Left cardiac atrium (tissue), 4 donors: Measurements from ENCODE around the gene PLEKHA7. TPM values are rescaled to one million over a fixed set of nuclear protein-coding genes. Genes with fewer than 3 reads are reported as not detected.
"Not testable (repeated sequence)": the region's sequence is repeated elsewhere in the genome, so short reads cannot be mapped to it uniquely, and the experiment has no call there.

Source experiments
- ATAC-seq, 2 donors: fragments of 200-7000 bp; cut with Tn5 transposase; one replicate each; pipeline ENCODE4 v1.9.1; 2020; ENCODE audit warnings: mild to moderate bottlenecking in 2 of 2, moderate library complexity in 2 of 2
- DNase-seq: peaks from one replicate; pipeline ENCODE4 v3.0.0-alpha.2; 2020
- intact Hi-C, 2 donors: fragments of 100-400 bp; cut with DNase I; formaldehyde crosslinking; loops; one replicate each; pipeline versions ENCODE4 v1.14.1 to v1.15.1; 2022 to 2023
- total RNA-seq, 2 donors: library from RNA; stranded (reverse); fragmentation: NEBNext Ultra II Directional; extraction: Animal tissue kit (Norgen Biotek cat#: 25700); gene quantifications; one replicate each; pipeline ENCODE4 v1.2.1, GENCODE V29; 2021
- donor health status: DM: no; HTN: yes; CAD: no.
- donor health status: DM: no; HTN: yes; CAD: no; lungs with severe emphysema.
- donor health status: DM: yes; HTN: yes; CAD: no.
- donor health status: Dilated cardiomyopathy.

The PLEKHA7 gene
- total RNA-seq, 2 donors from 2014 or later, result 23.6 to 31.1 TPM

DNA sequence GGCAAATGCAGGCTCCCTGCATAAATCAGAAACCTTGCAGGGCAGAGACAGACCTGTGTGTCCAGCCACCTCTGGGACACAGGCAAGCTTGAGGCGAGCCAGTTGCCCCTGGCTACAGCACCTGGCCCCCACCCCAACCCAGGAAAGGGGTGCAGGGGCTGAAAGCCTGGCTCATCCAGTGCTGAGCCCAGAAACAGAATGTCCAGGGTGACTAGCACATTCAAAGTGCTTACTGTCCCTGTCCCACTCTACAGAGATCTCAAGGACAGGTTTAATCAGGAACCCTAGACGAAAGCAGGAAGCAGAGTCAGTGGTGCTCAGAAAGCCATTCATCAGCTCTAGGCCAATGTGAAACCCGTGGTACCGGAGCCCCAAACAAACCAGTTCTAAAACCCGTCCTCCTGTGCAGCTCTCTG is 31.9 kb downstream of the PLEKHA7 start:
- intact Hi-C loops, result no loop called here
- ATAC-seq (no peak), DNase-seq (no peak)

DNA sequence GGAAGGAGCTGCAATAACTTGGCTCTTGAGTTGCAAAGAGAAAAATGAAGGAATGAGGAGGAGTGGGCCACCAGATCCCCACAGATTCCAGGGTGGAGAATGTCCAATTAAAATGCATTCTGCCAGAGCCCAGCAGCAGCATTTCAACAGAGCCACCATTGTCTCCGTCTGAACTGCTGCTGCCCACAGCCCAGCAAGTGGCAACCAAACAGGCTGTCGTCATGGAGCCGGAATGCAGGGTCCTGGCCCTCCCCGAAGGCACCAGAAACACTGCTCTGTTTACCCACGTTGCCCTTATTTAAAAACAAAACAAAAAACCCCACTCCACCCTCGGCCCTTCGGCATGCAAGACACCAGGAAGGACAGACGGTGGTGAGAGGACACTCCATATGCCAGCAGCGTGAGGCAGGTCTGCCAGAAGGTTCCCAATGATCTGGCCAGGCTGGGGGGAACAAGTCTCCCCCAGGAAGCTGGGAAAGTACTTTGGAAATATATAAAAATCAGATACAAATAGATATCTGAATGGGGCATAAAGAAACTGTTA is 32.5 kb downstream of the PLEKHA7 start:
- intact Hi-C loops, result no loop called here
- no peak for DNase-seq
- ATAC-seq, result peak; percentile 70 to 86

DNA sequence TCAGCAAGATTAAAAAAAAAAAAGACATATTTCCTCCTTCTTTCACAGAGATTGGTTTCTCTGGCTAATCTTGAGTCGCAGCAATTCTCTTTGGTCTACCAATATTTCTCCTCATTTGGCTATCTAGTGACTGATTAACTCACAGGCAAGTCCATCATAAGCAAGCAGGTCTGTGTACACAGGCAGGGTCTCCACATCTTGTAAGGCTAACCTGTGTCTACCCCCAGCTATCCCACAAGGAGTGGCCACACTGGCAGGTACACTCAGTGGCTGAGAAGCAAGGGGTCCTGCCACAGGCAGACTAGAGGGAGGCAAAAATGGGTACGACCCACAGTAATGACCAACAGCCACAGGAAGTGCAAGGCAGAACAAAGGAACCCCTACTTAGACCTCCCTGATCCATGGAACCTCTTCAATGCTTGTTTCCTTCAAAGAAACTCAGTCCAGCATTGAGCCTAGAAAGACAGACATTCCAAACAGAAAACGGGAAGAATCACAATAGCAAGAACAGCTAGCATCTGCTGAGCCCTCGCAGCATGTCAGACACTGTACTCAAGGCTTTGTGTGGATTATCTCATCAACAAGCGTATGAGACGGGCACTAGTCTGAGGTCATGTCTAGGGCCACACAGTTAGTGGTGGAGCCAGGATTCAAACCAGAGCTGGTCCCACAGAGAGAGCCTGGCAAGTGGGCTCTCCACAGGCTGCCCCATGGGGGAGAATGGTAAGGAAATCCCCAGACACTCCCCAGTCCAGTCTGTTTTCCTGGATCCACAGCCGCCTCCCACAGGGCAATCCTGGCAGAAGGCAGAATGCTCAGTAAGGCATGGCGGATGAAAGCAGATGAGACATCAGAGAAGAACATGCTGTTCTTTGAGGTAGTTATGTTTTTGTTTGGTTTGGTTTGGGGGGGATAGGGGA is 34.3 kb downstream of the PLEKHA7 start:
- intact Hi-C loops, result no loop called here

DNA sequence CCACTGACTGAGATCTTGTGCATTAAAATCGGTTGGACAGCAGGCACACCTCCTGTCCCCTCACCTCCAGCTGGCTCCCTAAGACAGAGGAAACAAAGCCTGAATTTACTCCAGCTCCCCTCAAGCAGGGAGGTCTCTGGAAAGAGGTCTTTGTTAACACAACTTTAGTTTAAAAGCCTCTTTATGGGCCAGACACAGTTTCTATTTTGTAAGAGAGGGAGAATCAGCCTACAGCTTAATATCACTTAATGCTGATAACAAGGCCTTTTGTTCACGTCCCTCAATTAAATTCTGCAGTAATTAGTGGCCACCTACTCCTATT is 36.3 kb downstream of the PLEKHA7 start:
- DNase-seq (no peak), ATAC-seq (no peak)
- intact Hi-C loops, result no loop called here

More for the DNA sequence above, 34.3 kb downstream of the PLEKHA7 start:
- DNase-seq (no peak), ATAC-seq (no peak)

DNA sequence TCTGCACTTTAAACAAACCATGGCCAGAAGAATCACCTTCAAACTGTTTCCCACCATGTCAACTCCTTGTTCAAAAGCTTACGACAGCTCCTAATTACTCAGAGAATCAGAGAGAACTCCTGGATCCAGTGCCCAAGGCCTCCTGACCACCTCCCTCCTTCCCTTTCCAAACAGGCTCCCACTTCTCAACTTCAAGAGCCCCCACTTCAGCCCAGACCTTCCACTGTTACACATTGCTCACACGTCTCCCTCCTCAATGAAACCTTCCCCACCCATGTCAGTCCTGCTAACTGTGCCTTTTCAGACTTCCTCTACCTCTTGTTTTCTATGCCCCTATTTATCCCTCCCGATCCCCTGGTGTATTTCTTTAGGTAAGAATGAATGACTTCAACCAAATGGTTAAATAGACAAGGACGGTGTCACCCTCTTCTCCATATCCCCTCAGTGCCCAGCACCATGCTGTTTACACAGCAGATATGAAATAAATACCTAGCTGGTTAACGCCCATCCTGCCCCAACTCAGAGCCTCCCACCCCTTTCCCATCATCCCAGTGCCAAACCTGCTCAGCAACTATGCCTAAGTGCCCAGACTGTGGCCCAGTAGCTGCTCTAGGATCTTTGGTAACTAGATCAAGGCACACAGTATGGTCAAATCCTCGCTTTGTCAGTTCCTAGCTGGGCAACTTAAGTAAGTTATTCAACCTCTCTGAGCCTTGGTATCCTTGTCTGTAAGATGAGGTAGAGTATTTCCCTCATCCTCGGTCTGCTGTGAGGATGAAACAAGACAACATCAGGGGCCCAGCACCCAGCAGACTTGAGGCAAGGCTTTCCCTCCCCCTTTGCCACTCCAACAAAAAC is 36.8 kb downstream of the PLEKHA7 start:
- intact Hi-C loops, result no loop called here
- DNase-seq (no peak), ATAC-seq (no peak)

DNA sequence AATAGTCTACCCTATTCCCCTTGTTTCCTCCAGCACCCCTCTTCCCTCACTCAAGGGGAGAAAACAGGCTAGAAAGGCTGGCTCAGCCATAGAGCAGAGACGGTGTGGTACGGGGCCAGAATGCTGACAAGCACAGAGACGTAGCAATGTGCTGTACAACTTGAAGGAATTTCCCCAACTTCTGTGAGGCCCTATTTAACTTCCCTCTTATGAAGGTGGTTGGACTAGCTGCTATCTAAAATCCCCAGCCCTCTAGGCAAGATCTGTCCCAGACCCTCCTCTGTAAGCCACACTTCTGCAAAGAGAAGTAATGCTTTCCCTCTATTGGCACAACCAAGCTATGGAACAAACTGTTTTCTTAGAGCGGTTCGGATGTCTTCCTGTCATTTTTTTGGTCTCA is 37.8 kb downstream of the PLEKHA7 start:
- ATAC-seq (no peak), DNase-seq (no peak)
- intact Hi-C loops, result no loop called here

DNA sequence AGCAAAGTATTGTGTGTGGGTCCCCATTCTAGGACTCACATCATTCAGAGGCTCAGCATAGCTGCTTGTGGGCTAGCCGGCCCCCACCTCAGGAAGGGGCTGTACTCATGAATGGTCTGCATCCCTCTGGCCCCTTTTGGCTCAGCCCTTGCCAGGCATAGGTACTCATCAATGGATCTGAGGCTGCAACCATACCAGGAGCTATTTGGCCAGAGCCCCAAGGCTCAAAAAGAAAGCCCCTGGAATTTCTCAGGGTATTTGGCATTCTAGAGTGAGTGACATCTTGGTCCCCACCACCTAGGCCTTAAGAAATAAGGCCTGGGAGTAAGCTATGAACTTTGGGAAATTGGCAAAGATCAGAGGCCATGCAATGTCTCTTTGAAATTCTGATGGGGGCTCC is 38.3 kb downstream of the PLEKHA7 start:
- DNase-seq, result no peak
- intact Hi-C loops, result no loop called here
- no peak for ATAC-seq

DNA sequence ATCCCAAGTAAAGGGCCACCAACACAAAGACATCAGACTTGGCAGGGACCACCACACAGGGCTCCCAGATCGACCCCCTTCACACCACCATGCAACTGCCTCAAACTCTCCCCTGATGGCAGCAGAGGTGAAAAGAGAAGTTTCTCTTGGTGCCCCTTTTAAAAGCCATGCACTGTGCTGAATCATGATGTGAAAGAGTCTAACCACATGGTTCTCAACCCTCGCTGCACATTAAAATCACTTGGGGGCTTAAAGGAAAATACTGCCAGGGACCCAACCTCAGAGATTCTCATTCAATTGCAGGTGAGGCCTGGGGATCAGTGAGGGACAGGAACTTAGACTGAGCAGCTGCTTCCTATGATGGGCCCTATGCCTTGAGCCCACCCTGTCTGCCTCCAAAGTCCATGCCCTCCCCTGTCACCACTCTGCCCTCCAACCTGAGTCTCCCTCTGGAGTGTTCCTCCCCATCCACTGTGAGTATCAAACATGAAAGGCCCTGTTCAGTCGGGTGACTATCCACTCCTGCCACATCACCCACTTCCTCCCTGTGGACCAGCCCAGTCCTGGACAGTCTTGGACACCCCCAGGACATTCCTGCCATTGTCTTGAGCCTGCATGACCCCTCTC is 40.8 kb downstream of the PLEKHA7 start:
- DNase-seq (no peak), ATAC-seq (no peak)
- intact Hi-C loops, result no loop called here

DNA sequence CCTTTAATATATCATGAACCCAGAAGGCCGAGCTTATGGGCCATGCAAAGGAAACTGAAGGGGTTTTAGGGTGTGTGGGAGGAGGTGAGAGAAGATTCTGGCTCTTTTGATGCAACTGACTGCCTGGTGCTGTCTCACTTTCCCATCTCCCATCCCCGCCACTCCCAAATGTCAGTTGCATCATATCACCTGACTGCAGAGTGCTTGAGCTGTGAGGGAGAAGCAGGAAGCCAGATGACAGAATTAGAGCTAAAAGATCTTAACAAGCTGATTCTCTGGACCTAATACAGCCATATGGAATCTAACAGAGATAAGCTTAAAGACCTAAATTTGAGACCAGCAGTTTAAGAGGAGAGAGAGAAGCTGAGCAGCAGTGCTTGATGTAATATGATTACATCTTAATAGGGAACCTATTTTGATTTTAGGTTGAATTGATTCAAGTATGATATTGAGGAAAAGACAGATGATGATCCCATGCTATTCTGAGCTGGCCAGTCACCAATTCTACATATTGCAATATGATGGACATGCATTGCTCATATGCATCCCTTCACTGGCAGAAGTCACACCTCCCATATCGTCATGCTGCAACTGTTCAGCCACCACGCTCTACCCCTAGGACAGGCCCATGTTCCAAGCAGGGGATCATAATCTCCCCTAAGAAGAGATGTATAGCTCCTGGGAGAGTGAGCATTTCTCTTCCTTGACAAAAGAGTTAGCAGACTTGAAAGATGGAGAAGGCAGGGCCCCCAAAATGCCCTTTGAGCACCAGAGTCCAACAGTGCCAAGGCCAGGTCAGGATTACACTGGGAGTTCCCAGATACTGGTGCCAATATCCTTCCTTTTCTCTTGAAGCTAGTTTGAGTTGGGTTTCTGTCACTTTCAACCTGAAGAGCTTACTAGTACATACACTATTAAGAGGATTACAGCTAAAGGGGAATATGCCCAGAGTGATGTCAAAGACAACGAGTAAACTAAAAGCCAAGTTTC is 44.9 kb downstream of the PLEKHA7 start:
- peak in 1 of 2 donors; percentile 24 for ATAC-seq
- intact Hi-C loops, result no loop called here
- no peak for DNase-seq

DNA sequence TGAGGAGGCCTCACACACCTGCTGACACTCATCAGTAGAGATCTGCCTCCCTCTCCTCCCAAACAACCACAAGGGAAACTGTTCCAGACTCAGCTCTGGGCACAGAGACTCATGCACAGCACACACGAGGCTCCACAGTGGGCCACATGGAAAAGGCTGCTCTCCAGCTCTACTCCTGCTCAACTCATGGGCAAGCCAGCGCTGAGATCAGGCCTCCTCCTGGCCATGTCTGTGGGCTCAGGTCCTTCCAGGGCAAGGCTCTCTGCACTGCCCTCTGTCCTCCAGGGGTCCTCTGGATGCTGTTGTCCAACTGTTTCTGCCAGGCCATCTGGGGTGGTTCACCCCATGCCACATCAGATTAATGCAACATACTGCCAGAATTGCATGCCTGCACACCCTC is 46.0 kb downstream of the PLEKHA7 start:
- DNase-seq (no peak), ATAC-seq (no peak)
- intact Hi-C loops, result no loop called here

DNA sequence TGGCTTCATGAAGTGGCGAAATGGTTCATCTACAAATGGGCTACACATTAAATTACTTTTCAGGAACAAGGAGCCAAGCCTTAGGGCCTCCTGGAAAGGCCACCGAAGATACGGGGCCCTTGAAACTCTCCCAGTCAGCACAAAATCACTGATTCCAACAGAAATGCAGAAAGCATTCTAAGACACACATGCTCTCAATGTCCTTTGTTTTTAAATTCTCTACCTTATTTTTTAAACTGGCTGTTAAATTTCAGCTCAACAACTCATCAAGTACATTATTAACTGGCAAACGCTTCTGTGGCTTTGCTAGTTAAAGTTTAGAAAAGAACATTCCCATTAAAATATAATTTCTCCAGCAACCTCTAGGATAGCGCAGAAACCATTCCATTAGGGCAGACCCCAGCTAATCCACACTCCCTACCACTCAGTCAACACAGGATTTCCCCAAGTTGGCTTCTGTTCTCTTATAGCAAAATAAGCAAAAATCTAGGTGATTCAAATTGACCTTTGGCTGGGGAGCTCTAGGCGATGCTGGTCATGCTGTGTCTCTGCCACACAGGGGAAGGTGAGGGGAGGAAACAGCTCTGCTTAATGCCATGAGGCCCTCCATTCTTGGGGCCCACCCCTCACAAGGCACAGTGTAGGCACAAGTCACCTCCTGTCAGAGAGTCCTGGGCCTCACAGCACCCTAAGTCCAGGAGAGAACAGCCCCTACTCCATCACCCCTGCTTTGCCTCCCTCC is 47.1 kb downstream of the PLEKHA7 start:
- intact Hi-C loops, result no loop called here
- ATAC-seq (no peak), DNase-seq (no peak)

DNA sequence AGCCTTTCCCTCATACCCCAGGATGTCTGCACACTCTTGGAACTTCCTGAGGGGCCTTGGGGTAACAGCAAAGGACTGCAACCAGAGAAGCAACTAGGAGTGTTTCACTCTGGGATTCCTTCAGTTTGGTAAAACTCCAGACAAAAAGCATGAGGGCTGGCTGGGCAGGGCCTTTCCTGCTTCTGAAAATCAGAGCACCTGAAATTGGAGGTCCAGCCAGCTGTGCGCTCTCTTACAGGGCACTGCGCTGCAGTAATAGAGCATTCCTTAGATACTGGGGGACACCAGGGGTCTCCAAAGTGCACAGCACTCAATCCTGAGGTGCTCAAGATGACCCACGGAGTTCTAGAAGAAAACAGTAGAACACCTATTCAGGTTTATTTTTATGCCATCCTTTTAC is 49.7 kb downstream of the PLEKHA7 start:
- intact Hi-C loops, result no loop called here
- no peak for DNase-seq

DNA sequence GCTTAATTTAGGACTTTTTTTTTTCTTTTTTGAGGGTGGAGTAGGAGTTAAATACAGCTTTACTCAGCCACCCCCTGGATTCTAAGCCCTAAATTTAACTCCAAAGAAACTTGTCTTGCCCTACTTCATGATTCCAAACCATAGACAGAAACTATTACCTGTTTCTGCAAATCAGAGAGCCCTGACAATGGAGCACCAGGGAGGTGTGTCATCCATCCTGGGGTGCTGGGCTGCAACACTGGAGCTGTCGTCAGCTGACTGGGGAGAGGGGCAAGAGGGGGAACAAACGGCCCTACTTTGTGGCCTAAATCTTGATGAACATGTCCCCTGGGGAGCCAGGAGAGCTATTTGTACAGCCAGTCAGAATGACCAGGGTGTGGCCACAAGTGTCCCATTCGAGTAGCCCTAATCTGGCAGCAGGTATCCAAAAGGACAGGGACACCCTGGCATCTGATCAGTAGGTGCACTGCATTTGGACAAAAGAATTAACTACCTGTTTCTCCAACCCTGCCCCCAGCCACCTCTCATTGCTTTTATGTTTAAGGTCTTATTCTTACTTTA is 50.8 kb downstream of the PLEKHA7 start:
- ATAC-seq, result no peak
- DNase-seq, result no peak
- intact Hi-C loops, result no loop called here

More for the DNA sequence above, 49.7 kb downstream of the PLEKHA7 start:
- no peak for ATAC-seq

DNA sequence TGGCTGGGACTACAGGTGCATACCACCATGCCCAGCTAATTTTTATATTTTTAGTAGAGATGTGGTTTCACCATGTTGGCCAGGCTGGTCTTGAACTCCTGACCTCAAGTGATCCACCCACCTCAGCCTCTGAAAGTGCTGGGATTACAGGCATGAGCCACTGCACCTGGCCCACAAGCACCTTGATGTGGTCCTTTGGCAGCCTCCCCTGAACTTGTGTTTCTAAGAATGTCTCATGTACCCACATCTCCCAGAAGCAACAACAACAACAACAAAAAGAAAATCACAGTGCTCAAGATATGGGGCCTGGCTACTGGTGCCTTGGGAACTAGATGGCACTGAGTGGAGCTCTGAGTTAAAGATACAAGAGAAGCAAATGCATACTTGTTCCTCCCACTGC is 51.6 kb downstream of the PLEKHA7 start:
- DNase-seq, ATAC-seq, intact Hi-C loops: not testable (repeated sequence)

DNA sequence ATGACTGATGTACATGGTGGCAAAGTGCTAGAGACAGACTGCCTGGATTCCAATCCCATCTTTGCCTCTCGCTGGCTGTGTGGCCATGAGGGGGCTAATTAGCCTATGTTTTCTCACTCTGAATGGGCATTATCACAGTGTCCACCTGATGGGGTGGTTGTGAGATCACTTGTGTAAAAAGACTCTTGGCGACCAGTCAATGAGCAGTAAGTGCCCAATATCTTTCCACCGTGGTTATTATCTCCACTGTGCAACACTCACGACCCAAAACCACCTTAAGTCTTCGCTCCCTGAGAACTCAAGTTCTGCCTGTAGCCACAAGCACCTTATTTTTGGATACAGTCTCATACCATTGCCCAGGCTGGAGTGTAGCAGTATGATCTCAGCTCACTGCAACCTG is 52.1 kb downstream of the PLEKHA7 start:
- DNase-seq, result no peak
- ATAC-seq, result no peak
- intact Hi-C loops, result no loop called here

DNA sequence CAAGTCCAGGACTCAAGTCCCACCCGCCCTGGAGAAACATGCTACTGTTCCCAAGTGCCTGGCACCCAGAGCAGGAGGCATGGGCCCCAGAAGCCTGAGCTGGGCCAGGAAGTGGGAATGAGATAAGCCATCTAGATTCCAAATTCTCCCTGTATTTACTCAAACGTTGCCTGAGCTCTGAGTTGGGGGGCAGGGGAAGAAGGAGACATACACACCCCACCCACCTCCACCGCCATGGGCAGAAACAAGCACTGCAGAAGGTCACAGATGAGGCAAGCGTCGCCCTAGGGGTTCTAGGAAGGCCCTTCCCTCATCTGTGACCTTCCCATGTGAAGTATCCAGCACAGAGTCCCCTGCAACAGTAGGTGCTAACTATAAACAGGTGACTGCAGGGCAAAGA is 54.0 kb downstream of the PLEKHA7 start:
- intact Hi-C loops, result no loop called here
- DNase-seq (no peak), ATAC-seq (no peak)

DNA sequence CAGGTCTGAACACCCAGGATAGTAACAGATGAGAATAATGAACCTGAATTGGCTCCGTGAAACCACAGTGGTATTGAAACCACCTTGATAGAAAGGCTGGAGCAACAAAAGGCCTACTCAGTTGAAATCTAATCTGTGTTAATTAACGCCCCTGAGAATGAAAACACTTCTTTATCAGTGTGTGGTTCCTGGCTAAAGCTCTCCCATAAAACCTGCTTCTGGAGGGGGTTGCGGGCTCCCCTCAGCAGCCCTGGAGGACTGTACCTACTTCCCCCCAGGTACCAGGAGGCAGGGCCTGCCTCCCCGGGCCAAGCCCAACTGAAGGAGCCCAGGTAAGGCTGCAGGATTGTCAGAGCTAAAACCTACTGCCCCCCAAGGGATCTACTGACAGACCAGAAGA is 54.6 kb downstream of the PLEKHA7 start:
- no peak for ATAC-seq
- no peak for DNase-seq
- intact Hi-C loops, result no loop called here

DNA sequence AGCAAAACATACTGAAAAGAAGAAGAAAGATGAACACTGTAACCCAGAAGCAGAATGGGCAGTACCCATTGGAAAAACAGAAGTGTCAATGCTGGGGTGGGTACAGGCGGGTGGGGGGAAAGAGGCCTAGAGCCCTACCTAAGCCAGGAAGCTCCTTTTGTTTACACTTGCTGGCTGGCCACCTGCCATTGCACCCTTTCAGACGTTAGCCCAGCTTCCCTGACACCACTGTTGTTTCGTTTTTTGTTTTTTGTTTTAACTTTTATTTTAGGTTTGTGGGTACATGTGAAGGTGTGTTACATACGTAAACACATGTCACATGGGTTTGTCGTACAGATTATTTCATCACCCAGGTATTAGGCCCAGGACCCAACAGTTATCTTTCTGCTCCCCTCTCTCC is 55.4 kb downstream of the PLEKHA7 start:
- DNase-seq, result no peak
- no peak for ATAC-seq
- intact Hi-C loops, result no loop called here
